H1 (cell line): Measurements from ENCODE around the gene NANOS2. TPM values are rescaled to one million over a fixed set of nuclear protein-coding genes. Genes with fewer than 3 reads are reported as not detected.
A peak's percentile ranks its signal among the peaks of the same experiment; 100 is the strongest.

Source experiments
- CTCF ChIA-PET: fragments of 300-600 bp; sonication (Branson Sonifier 250); formaldehyde crosslinking; loops from one replicate; lab custom pipeline; 2021; ENCODE audit not compliant: partially characterized antibody; lab: Charles Lee
- POLR2A ChIA-PET: fragments of 300-600 bp; sonication (Branson Sonifier 250); formaldehyde crosslinking; loops from one replicate; lab custom pipeline; 2021; ENCODE audit warnings: inconsistent platforms; ENCODE audit not compliant: partially characterized antibody; lab: Charles Lee
- DNase-seq, 2 experiments: peaks; one replicate each; pipeline versions ENCODE4 v3.0.0 to v3.0.0-alpha.2; 2010 to 2022; ENCODE audit warnings: low spot score in 2 of 2, low read depth in 1 of 2, mixed read lengths in 1 of 2
- FAIRE-seq: peaks from 2 replicates; lab custom pipeline; 2011; peaks lifted over from hg19 to GRCh38; lab: Jason Lieb, UNC
- H2AFZ ChIP-seq: 2 replicates; pipeline ENCODE4 v1.8.1; 2012; ENCODE audit warnings: low read length, inconsistent platforms
- H2AK5ac ChIP-seq: 2 replicates; pipeline ENCODE4 v1.6.1; 2013; ENCODE audit warnings: low read depth, low read length
- H2BK120ac ChIP-seq: replicated peaks from 2 replicates; pipeline ENCODE3; 2013; ENCODE audit warnings: low read depth, low read length, inconsistent platforms
- H2BK12ac ChIP-seq: 2 replicates; pipeline ENCODE4 v1.6.1; 2013; ENCODE audit warnings: low read depth, low read length
- H2BK15ac ChIP-seq: 2 replicates; pipeline ENCODE4 v1.6.1; 2013; ENCODE audit warnings: low read length
- H2BK20ac ChIP-seq: 2 replicates; pipeline ENCODE4 v1.6.1; 2013; ENCODE audit warnings: low read length
- H2BK5ac ChIP-seq: 2 replicates; pipeline ENCODE4 v1.6.1; 2013; ENCODE audit warnings: low read depth, low read length
- H3K14ac ChIP-seq: 2 replicates; pipeline ENCODE4 v1.6.1; 2013; ENCODE audit warnings: inconsistent platforms; ENCODE audit not compliant: insufficient read length
- H3K18ac ChIP-seq: 2 replicates; pipeline ENCODE4 v1.6.1; 2013; ENCODE audit warnings: low read length; ENCODE audit errors: extremely low read depth
- H3K23ac ChIP-seq: 2 replicates; pipeline ENCODE4 v1.6.1; 2013; ENCODE audit warnings: inconsistent platforms; ENCODE audit not compliant: insufficient read length
- H3K23me2 ChIP-seq: 2 replicates; pipeline ENCODE4 v1.6.1; 2013; ENCODE audit warnings: low read depth, low read length
- H3K27ac ChIP-seq: 2 replicates; pipeline ENCODE4 v1.6.1; 2011; ENCODE audit warnings: low read depth, low read length, inconsistent platforms
- H3K27me3 ChIP-seq, 4 experiments: replicated peaks in 1 of 4; 1 replicate in 1 of 4; 2 replicates in 3 of 4; pipeline versions ENCODE4 v1.6.1 to v1.8.1; 2011 to 2013; ENCODE audit warnings: low read length in 3 of 4, mild to moderate bottlenecking in 3 of 4, inconsistent platforms in 2 of 4, mixed read lengths in 2 of 4, moderate library complexity in 1 of 4; ENCODE audit not compliant: control insufficient read depth in 3 of 4, insufficient read depth in 3 of 4; ENCODE audit errors: extremely low read depth in 1 of 4
- H3K36me3 ChIP-seq, 4 experiments: 2 replicates each; pipeline versions ENCODE4 v1.6.1 to v1.8.1; 2011 to 2013; ENCODE audit warnings: mild to moderate bottlenecking in 4 of 4, low read length in 3 of 4, moderate library complexity in 2 of 4, control low read depth in 1 of 4, inconsistent platforms in 1 of 4; ENCODE audit not compliant: insufficient read depth in 4 of 4, control insufficient read depth in 2 of 4
- H3K4ac ChIP-seq: replicated peaks from 2 replicates; pipeline ENCODE3; 2013; ENCODE audit warnings: low read length, low read depth, mixed read lengths, inconsistent platforms; ENCODE audit not compliant: insufficient read length
- H3K4me1 ChIP-seq, 4 experiments: replicated peaks in 1 of 4; 1 replicate in 1 of 4; 2 replicates in 3 of 4; pipeline versions ENCODE4 v1.6.1 to v1.8.1; 2011 to 2013; ENCODE audit warnings: low read length in 3 of 4, inconsistent platforms in 2 of 4, mixed read lengths in 1 of 4; ENCODE audit not compliant: insufficient read depth in 4 of 4, control insufficient read depth in 3 of 4
- H3K4me2 ChIP-seq, 2 experiments: 2 replicates each; pipeline versions ENCODE4 v1.6.1 to v1.8.1; 2011 to 2013; ENCODE audit warnings: low read depth in 2 of 2, low read length in 2 of 2, control low read depth in 1 of 2, inconsistent platforms in 1 of 2, mild to moderate bottlenecking in 1 of 2; ENCODE audit not compliant: insufficient read depth in 1 of 2
- H3K4me3 ChIP-seq, 4 experiments: fragments of 200-600, 300-600 bp in 1 of 4; sonication (generic), shearing (Covaris generic), sonication (Bioruptor Twin) in 1 of 4; 2 replicates each; pipeline versions ENCODE4 v1.5.1 to v1.8.1; 2011 to 2016; ENCODE audit warnings: low read length in 4 of 4, low read depth in 3 of 4, control low read depth in 2 of 4, inconsistent platforms in 2 of 4, mild to moderate bottlenecking in 2 of 4, mixed read lengths in 1 of 4, moderate library complexity in 1 of 4; ENCODE audit not compliant: insufficient read depth in 2 of 4; ENCODE audit errors: extremely low read depth in 1 of 4
- H3K56ac ChIP-seq: replicated peaks from 2 replicates; pipeline ENCODE3; 2013; ENCODE audit warnings: low read depth, mild to moderate bottlenecking, mixed read lengths, low read length, inconsistent platforms; ENCODE audit not compliant: insufficient read length
- H3K79me1 ChIP-seq: 2 replicates; pipeline ENCODE4 v1.6.1; 2013; ENCODE audit warnings: low read depth, low read length, control low read depth
- H3K79me2 ChIP-seq, 2 experiments: 2 replicates each; pipeline versions ENCODE4 v1.6.1 to v1.8.1; 2012 to 2013; ENCODE audit warnings: low read length in 2 of 2, mild to moderate bottlenecking in 2 of 2, inconsistent platforms in 1 of 2; ENCODE audit not compliant: insufficient read depth in 2 of 2, control insufficient read depth in 1 of 2
- H3K9ac ChIP-seq, 4 experiments: replicated peaks in 1 of 4; 1 replicate in 1 of 4; 2 replicates in 3 of 4; pipeline versions ENCODE4 v1.6.1 to v1.8.1; 2011 to 2013; ENCODE audit warnings: low read depth in 3 of 4, low read length in 3 of 4, control low read depth in 2 of 4, mild to moderate bottlenecking in 2 of 4, moderate library complexity in 2 of 4, inconsistent platforms in 1 of 4; ENCODE audit errors: extremely low read depth in 1 of 4
- H3K9me3 ChIP-seq, 2 experiments: 2 replicates each; pipeline versions ENCODE4 v1.6.1 to v1.8.1; 2012 to 2013; ENCODE audit warnings: mild to moderate bottlenecking in 2 of 2, moderate library complexity in 2 of 2, control low read depth in 1 of 2, inconsistent platforms in 1 of 2, low read depth in 1 of 2, low read length in 1 of 2, mixed read lengths in 1 of 2; ENCODE audit not compliant: insufficient read depth in 2 of 2
- H4K20me1 ChIP-seq, 2 experiments: replicated peaks in 1 of 2; 2 replicates each; pipeline versions ENCODE3 to v1.8.1; 2011 to 2013; ENCODE audit warnings: inconsistent platforms in 2 of 2, low read length in 2 of 2, mild to moderate bottlenecking in 1 of 2; ENCODE audit not compliant: insufficient read depth in 2 of 2, control insufficient read depth in 1 of 2
- H4K5ac ChIP-seq: 2 replicates; pipeline ENCODE4 v1.6.1; 2013; ENCODE audit warnings: low read length, low read depth, mixed read lengths, inconsistent platforms; ENCODE audit not compliant: insufficient read length
- H4K8ac ChIP-seq: 2 replicates; pipeline ENCODE4 v1.8.0; 2013; ENCODE audit warnings: mild to moderate bottlenecking, moderate library complexity, low read length, inconsistent platforms; ENCODE audit not compliant: insufficient read depth; ENCODE audit errors: extremely low read depth
- H4K91ac ChIP-seq: replicated peaks from 2 replicates; pipeline ENCODE3; 2013; ENCODE audit warnings: low read length, mixed read lengths, inconsistent platforms; ENCODE audit not compliant: insufficient read length
- CBX8 ChIP-seq: fragments of 300-800, 300-1000 bp; sonication (generic); IDR thresholded peaks from 2 replicates; pipeline ENCODE4 v1.7.1; 2016; ENCODE audit warnings: low read depth, low read length, borderline replicate concordance
- JUN ChIP-seq: IDR thresholded peaks from 2 replicates; pipeline ENCODE4 v1.6.1; 2011; ENCODE audit warnings: low read depth, mild to moderate bottlenecking, improper control_type of control experiment, low read length
- MAFK ChIP-seq: IDR thresholded peaks from 2 replicates; pipeline ENCODE4 v1.6.1; 2012; ENCODE audit warnings: low read depth, mild to moderate bottlenecking, improper control_type of control experiment, low read length
- MAX ChIP-seq: IDR thresholded peaks from 2 replicates; pipeline ENCODE4 v1.6.1; 2012; ENCODE audit warnings: inconsistent platforms
- SP1 ChIP-seq: IDR thresholded peaks from 2 replicates; pipeline ENCODE4 v1.6.1; 2011; ENCODE audit warnings: low read depth, low read length
- WGBS, 2 experiments: shearing (Covaris generic) in 1 of 2; methylation state at CpG; one replicate each; pipeline versions ENCODE4 v1.1.6 to v1.1.7; 2013 to 2015; ENCODE audit warnings: low lambda C conversion rate in 2 of 2, mixed read lengths in 2 of 2, inconsistent platforms in 1 of 2, low coverage in 1 of 2, missing lambda C conversion rate in 1 of 2; ENCODE audit not compliant: insufficient replicate concordance in 2 of 2, insufficient coverage in 1 of 2, insufficient read length in 1 of 2; ENCODE audit errors: extremely low coverage in 1 of 2, missing lambda C conversion rate in 1 of 2; 5-methylcytosine and 5-hydroxymethylcytosine counted together
- polyA plus RNA-seq, 7 experiments: library from polyadenylated mRNA; depleted of rRNA in 3 of 7; stranded (reverse) in 5 of 7; unstranded in 2 of 7; fragments of >200 nt in 5 of 7; fragments of 200-250 nt in 2 of 7; gene quantifications; 1 replicate in 5 of 7; 2 replicates in 1 of 7; 4 replicates in 1 of 7; pipeline versions ENCODE4 v1.2.1 to v1.2.3, GENCODE V29; 2011 to 2013; ENCODE audit warnings: missing spikeins in 2 of 7, mixed read lengths in 2 of 7
- total RNA-seq: library from RNA; stranded (reverse); fragmentation: NEBNext Ultra II Directional; extraction: Animal tissue kit (Norgen Biotek cat#: 25700); gene quantifications from 2 replicates; pipeline ENCODE4 v1.2.1, GENCODE V29; 2021

Gene NANOS2
- total and polyA plus RNA-seq, 2 of the 8 experiments (the other 6 are each of a cell fraction or from before 2014, with no cell fraction given), result 0.20 TPM; not detected in 1

GRCh38 chr19:45874620-45874966, 40.0 kb downstream of the NANOS2 start:
- Histone ChIP-seq H3K79me2 (no peaks in the 10 kb centered on the region), H2AK5ac (no peak overlapping the region; the same call in 1 of the 2 replicates), H3K4me3 (no peak overlapping the region), H3K36me3 (peaks cover 0 to 15% (median 3%) of the 10 kb centered on the region in 4 experiments; a peak in 3 of 8 replicates), H2BK120ac (no peak overlapping the region), H3K56ac (no peak overlapping the region), H3K27me3 (no peaks in the 10 kb centered on the region; a peak in 1 of 7 replicates), H3K27ac (no peak overlapping the region), H3K23me2 (peaks cover 6% of the 10 kb centered on the region; the same call in 1 of the 2 replicates), H4K91ac (no peak overlapping the region), H3K4ac (no peak overlapping the region), H4K8ac (no peak overlapping the region), H3K4me1 (peaks cover 0 to 12% (median 9%) of the 10 kb centered on the region in 4 experiments; a peak in 6 of 7 replicates), H3K14ac (no peak overlapping the region), H3K23ac (no peak overlapping the region), H3K9ac (peak overlapping the region in 1 of 4 experiments; percentile 11; a peak in 1 of 7 replicates), H4K5ac (no peak overlapping the region), H3K18ac (0 out of 2 replicates have a peak overlapping the region, but pooled peaks have one; percentile 60), H2AFZ (no peak overlapping the region), H3K79me1 (peaks cover 3% of the 10 kb centered on the region; the same call in 1 of the 2 replicates), H2BK12ac (peak overlapping the region; percentile 90; the same call in 1 of the 2 replicates), H3K9me3 (no peaks in the 10 kb centered on the region), H2BK5ac (no peak overlapping the region), H4K20me1 (peaks cover 5 to 8% of the 10 kb centered on the region in 2 experiments), H2BK20ac (no peak overlapping the region; the same call in 1 of the 2 replicates), H3K4me2 (no peak overlapping the region; a peak in 1 of 4 replicates), H2BK15ac (no peak overlapping the region)
- ChIA-PET POLR2A (interaction anchor here (6.0 to 13.7 kb wide), 2 partner anchors 9 kb away, joined by 48 to 277 read pairs; partner anchors contain the start of genes FOXA3, IRF2BP1 and SYMPK), CTCF (interaction anchor here (2.0 to 12.4 kb wide), 2 partner anchors 9 to 10 kb away, joined by 7 to 208 read pairs; partner anchors contain the start of genes FOXA3 and IRF2BP1)
- TF ChIP-seq JUN (no peak), MAX (no peak), CBX8 (no peak), MAFK (no peak), SP1 (no peak)
- FAIRE-seq (no peak), DNase-seq (no peak)
- WGBS, 2 experiments, result 92% methylated on average over 7 of the region's 7 CpGs; no CpG with 5 or more reads in 1 of the 2 experiments
